Heart left ventricle (tissue), 16 donors: ENCODE results near the gene SYNE4. TPM values are rescaled to one million over a fixed set of nuclear protein-coding genes. Genes with fewer than 3 reads are reported as not detected.

Experiments used
- ATAC-seq, 4 donors: fragments of 200-7000 bp; cut with Tn5 transposase; one replicate each; pipeline ENCODE4 v1.9.1; 2020 to 2022; ENCODE audit warnings: moderate library complexity in 4 of 4, mild to moderate bottlenecking in 3 of 4, moderate number of reproducible peaks in 1 of 4
- DNase-seq, 5 donors: peaks; one replicate each; pipeline ENCODE4 v3.0.0-alpha.2; 2020
- H3K27ac ChIP-seq, 12 donors: fragments of 200-600 bp; sonication (generic) in 4 of 12; one replicate each; pipeline versions ENCODE4 v1.5.0 to v1.8.0; 2016 to 2022; ENCODE audit warnings: mild to moderate bottlenecking in 2 of 12
- H3K27me3 ChIP-seq, 9 donors: fragments of 200-600 bp; sonication (generic) in 2 of 9; one replicate each; pipeline versions ENCODE4 v1.5.1 to v1.8.0; 2016 to 2022; ENCODE audit warnings: mild to moderate bottlenecking in 3 of 9
- H3K36me3 ChIP-seq, 9 donors: fragments of 200-600 bp; sonication (generic) in 2 of 9; one replicate each; pipeline versions ENCODE4 v1.5.0 to v1.8.0; 2018 to 2022; ENCODE audit warnings: mild to moderate bottlenecking in 2 of 9
- H3K4me1 ChIP-seq, 12 donors: fragments of 200-600 bp; sonication (generic) in 4 of 12; one replicate each; pipeline versions ENCODE4 v1.5.0 to v1.8.0; 2016 to 2022; ENCODE audit warnings: mild to moderate bottlenecking in 3 of 12
- H3K4me3 ChIP-seq, 12 donors: fragments of 200-600 bp; sonication (generic) in 4 of 12; one replicate each; pipeline versions ENCODE4 v1.5.0 to v1.8.0; 2017 to 2022; ENCODE audit warnings: mild to moderate bottlenecking in 9 of 12, moderate library complexity in 4 of 12
- H3K9me3 ChIP-seq, 12 donors: fragments of 200-600 bp; sonication (generic) in 4 of 12; one replicate each; pipeline versions ENCODE4 v1.5.0 to v1.8.0; 2016 to 2022; ENCODE audit warnings: mild to moderate bottlenecking in 1 of 12
- POLR2A ChIP-seq, 2 donors: fragments of 450-650 bp; IDR thresholded peaks; one replicate each; pipeline ENCODE4 v1.6.1; 2017; ENCODE audit warnings: antibody characterized with exemption in 2 of 2, mild to moderate bottlenecking in 2 of 2, moderate library complexity in 2 of 2
- WGBS, 4 donors: extraction: QIAGEN DNeasy Blood & Tissue Kit in 2 of 4; methylation state at CpG; one replicate each; pipeline versions ENCODE4 v1.1.5 to v1.1.7; 2013 to 2018; 5-methylcytosine and 5-hydroxymethylcytosine counted together
- intact Hi-C, 10 donors: fragments of 100-400 bp; cut with DNase I; formaldehyde crosslinking; loops; one replicate each; pipeline versions ENCODE4 v1.11.1 to v1.14.2; 2022
- polyA plus RNA-seq, 2 donors: library from polyadenylated mRNA; stranded (reverse); fragments of 200-250 nt; gene quantifications; one replicate each; pipeline ENCODE4 v1.2.3, GENCODE V29; 2013
- total RNA-seq, 9 donors: library from RNA; depleted of rRNA in 2 of 9; stranded (reverse); fragments of >200 nt in 2 of 9; fragmentation: NEBNext Ultra II Directional in 3 of 9; extraction: Animal tissue kit (Norgen Biotek cat#: 25700) in 3 of 9; gene quantifications; one replicate each; pipeline versions ENCODE4 v1.1.0 to v1.2.4, GENCODE V29; 2016 to 2023
- TF ChIP-seq, protein P1 (sequence below), 12 donors: fragments of 200-600 bp; sonication (generic) in 4 of 12; IDR thresholded peaks; one replicate each; pipeline versions ENCODE4 v1.5.0 to v1.8.0; 2018 to 2022; ENCODE audit warnings: antibody characterized with exemption in 12 of 12, mild to moderate bottlenecking in 5 of 12
- donor health status: ischemic (EF 13 %, LVEDD 7.1; RV severe dilation, severe dysfunction).
- donor health status: healthy with polysubstance abuse.
- donor health status: DM: no; HTN: yes; CAD: no.
- donor health status: DM: no; HTN: no; CAD: no.
- donor health status: ischemic (EF 25% LVEDD 6.9; RV normal size, moderate dysfunction).
- donor health status: ischemic (EF 25% LVEDD 5.7; RV mildly dilated, moderate dysfunction).
- donor health status: healthy.
- donor health status: DM: yes; HTN: yes; CAD: no.
- donor health status: ischemic (EF 35%, LVEDD 5.7; RV mildly dilated, moderate dysfunction).
- donor health status: nonischemic (EF 11% LVEDD 7.7; RV severe dilation, severe dysfunction).
- donor health status: DM: yes; HTN: yes; CAD: no.
- donor health status: PGD.
- donor health status: ischemic (EF 29% LVEDD 5.4; RV normal size, mild dysfunction).
- donor health status: nonischemic (EF 23%, LVEDD 6.1; RV moderate dilation, normal function).

The SYNE4 gene
- total and polyA plus RNA-seq, 11 donors, result 0.12 to 0.50 (median 0.17) TPM; not detected in 4

DNA sequence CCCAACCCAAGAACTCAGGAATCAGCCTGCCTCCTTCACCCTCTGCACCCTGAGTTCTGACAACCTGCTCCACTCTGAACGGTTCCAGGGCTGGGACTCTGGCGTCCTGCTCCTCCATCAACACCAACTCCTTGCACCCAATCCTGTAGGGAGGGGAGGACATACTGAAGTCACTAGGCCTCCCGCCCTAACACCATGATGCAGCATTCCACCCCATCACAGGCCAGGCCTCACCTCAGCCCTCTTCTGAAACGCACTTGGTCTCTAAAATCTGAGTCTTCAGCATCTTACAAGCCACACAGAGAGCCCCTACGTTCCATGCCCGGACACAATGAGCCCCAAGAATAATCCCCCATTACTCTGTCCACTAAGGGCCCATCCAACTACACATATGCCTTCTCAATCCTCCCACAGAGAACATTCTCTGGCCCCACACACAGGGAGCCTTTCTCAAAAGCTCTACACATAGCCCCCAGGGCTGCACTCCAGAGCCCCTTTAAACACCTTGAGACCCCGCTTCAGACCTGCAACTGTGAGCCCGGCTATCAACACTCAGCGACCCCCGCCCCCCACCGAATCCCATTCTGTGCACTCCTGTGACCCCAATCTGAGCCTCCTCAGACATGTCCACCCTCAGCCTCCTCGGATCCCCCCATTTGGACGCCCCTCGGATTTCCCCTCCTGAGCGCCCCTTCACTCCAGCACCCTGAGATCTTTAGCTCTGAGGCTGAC lies 4.8 kb upstream of the SYNE4 start:
- H3K36me3 ChIP-seq, result peaks cover 0 to 12% (median 5%) of the 10 kb centered on the region in 9 donors
- 24 to 30% (median 29%) methylated on average over 13 to 15 of the region's 15 CpGs for whole genome bisulfite sequencing, 4 donors
- no peak for TF ChIP-seq POLR2A (IDR thresholded peaks at IDR 0.05)
- TF ChIP-seq, protein P1, sequence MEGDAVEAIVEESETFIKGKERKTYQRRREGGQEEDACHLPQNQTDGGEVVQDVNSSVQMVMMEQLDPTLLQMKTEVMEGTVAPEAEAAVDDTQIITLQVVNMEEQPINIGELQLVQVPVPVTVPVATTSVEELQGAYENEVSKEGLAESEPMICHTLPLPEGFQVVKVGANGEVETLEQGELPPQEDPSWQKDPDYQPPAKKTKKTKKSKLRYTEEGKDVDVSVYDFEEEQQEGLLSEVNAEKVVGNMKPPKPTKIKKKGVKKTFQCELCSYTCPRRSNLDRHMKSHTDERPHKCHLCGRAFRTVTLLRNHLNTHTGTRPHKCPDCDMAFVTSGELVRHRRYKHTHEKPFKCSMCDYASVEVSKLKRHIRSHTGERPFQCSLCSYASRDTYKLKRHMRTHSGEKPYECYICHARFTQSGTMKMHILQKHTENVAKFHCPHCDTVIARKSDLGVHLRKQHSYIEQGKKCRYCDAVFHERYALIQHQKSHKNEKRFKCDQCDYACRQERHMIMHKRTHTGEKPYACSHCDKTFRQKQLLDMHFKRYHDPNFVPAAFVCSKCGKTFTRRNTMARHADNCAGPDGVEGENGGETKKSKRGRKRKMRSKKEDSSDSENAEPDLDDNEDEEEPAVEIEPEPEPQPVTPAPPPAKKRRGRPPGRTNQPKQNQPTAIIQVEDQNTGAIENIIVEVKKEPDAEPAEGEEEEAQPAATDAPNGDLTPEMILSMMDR (IDR thresholded peaks at IDR 0.05), result no peak
- H3K4me3 ChIP-seq, result peak overlapping the region; percentile 44 to 98 (median 74)
- ATAC-seq (no peak), DNase-seq (no peak)
- intact Hi-C loops, result loop anchor here in 3 of 10 donors (1.0 to 5.0 kb wide), 3 partner anchors 18 to 41 kb away; partner anchors contain the start of genes THAP8 (in 3 of the 3), WDR62 (in 3 of the 3) and SDHAF1 (in 1 of the 3)
- no peaks in the 10 kb centered on the region for H3K9me3 ChIP-seq
- peak overlapping the region; percentile 25 to 89 (median 71) for H3K27ac ChIP-seq
- H3K4me1 ChIP-seq, result peaks cover 0 to 30% (median 16%) of the 10 kb centered on the region in 12 donors
- H3K27me3 ChIP-seq, result no peaks in the 10 kb centered on the region

DNA sequence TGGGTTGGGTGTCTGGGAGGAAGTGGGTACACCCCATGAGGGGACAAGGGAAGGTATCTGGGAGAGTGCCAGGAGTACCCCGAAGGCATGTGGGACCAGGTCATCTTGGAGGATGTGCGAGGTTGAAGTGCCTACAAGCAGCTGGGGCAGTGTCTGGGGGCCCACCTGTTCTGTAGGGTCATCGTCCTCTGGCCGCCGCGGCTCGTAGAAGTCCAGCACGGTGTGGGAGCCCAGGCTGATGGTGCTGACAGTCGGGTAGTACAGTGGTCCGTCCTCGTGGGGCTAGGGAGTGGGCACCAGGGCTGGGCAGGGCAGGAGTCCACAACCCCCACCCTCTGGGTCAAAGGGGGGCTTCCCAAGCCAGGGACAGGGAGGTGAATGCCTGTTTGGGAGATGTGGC lies 1.8 kb upstream of the SYNE4 start:
- WGBS, 4 donors, result 94 to 100% (median 95%) methylated on average over 1 to 11 of the region's 11 CpGs
- H3K4me1 ChIP-seq, result peaks cover 0 to 30% (median 16%) of the 10 kb centered on the region in 12 donors
- no peak for TF ChIP-seq POLR2A (IDR thresholded peaks at IDR 0.05)
- TF ChIP-seq, protein P1 (IDR thresholded peaks at IDR 0.05), result no peak
- ATAC-seq (no peak), DNase-seq (no peak)
- intact Hi-C loops, result loop anchor here in 2 of 10 donors (5.0 kb wide), 1 partner anchor 42 kb away; the partner anchor contains the start of genes THAP8 (in 2 of the 2) and WDR62 (in 2 of the 2)
- no peaks in the 10 kb centered on the region for H3K27me3 ChIP-seq
- no peak overlapping the region for H3K4me3 ChIP-seq
- H3K9me3 ChIP-seq, result no peaks in the 10 kb centered on the region
- no peaks in the 10 kb centered on the region for H3K36me3 ChIP-seq
- H3K27ac ChIP-seq, result no peak overlapping the region

DNA sequence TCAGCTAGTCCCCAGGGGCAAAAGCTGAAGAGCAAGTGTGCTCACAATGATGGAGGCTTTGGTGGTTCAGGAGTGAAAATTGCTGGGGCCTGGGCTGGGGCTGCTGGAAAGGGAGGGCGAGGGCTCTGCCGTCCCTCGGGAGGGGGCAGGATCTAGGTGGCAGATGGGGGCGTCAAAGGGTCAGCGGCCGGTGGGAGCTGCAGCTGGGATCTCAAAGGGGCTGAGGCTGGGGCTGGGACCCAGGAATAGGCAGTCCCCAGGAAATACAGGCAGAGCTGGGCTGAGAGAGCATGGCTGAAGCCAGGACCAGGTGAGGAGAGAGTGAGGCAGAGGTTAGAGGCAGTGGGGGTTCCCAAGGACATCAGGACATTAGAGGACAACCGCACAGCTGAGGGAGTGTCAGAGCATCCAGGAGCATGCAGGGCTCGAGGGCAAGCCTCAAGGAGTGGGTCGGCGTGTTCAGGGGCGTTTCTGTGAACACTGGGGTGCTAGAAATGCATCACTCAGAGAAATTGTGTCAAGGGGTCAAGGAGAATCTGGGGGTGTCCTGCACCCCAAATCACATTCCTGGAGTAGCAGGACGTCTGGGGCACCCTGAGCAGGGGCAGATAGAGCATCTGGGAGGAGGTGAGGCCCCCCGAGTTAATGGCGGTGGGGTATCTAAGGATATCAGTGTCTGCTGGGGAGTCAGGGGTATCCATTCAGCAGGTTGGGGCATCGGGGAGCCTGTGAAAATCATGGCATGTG lies 1.2 kb upstream of the SYNE4 start:
- Histone ChIP-seq H3K9me3 (no peaks in the 10 kb centered on the region), H3K27ac (peak overlapping the region in 4 of 12 donors; percentile 33 to 76 (median 40)), H3K4me3 (peak overlapping the region in 10 of 12 donors; percentile 25 to 59 (median 50)), H3K27me3 (no peaks in the 10 kb centered on the region), H3K4me1 (peaks cover 0 to 29% (median 16%) of the 10 kb centered on the region in 12 donors), H3K36me3 (peaks cover 0 to 3% (median 0%) of the 10 kb centered on the region in 9 donors)
- whole genome bisulfite sequencing, 4 donors, result 54 to 61% (median 58%) methylated on average over 15 of the region's 15 CpGs
- DNase-seq, result no peak
- intact Hi-C loops, result loop anchor here in 2 of 10 donors (5.0 kb wide), 1 partner anchor 42 kb away; the partner anchor contains the start of genes THAP8 (in 2 of the 2) and WDR62 (in 2 of the 2)
- no peak for ATAC-seq
- TF ChIP-seq, protein P1 (IDR thresholded peaks at IDR 0.05), result no peak
- TF ChIP-seq POLR2A (IDR thresholded peaks at IDR 0.05), result no peak
